Smooth muscle cell of the brain vasculature (primary cell): ENCODE measurements around the gene CUBN.
"Not testable (repeated sequence)": the region's sequence is repeated elsewhere in the genome, so short reads cannot be mapped to it uniquely, and the experiment has no call there.

ENCODE experiments used
- DNase-seq: peaks from one replicate; pipeline ENCODE4 v3.0.0-alpha.2; 2012; ENCODE audit warnings: low read depth, low spot score

CUBN gene

GRCh38 chr10:17013131-17013983 is 116.3 kb downstream of the CUBN start:
- DNase-seq: not testable (repeated sequence)

- not testable (repeated sequence) for DNase-seq
Measured at GRCh38 chr10:17012731-17013130, 116.9 kb downstream of the CUBN start.

GRCh38 chr10:17010363-17011145 is 119.1 kb downstream of the CUBN start:
- no peak for DNase-seq

- DNase-seq: no peak
Measured at GRCh38 chr10:17009212-17009700, 120.4 kb downstream of the CUBN start.

GRCh38 chr10:17007418-17007770 is 122.2 kb downstream of the CUBN start:
- DNase-seq: no peak

- no peak for DNase-seq
Measured at GRCh38 chr10:17006631-17007417, 122.8 kb downstream of the CUBN start.

- no peak for DNase-seq
Measured at GRCh38 chr10:17005621-17006566, 123.7 kb downstream of the CUBN start.

GRCh38 chr10:17004801-17005380 is 124.7 kb downstream of the CUBN start:
- DNase-seq: no peak

GRCh38 chr10:17003651-17004286 is 125.8 kb downstream of the CUBN start:
- no peak for DNase-seq

GRCh38 chr10:17003151-17003550 is 126.5 kb downstream of the CUBN start:
- no peak for DNase-seq

GRCh38 chr10:17001961-17002749 is 127.5 kb downstream of the CUBN start:
- peak; percentile 80 for DNase-seq

GRCh38 chr10:17001297-17001744 is 128.3 kb downstream of the CUBN start:
- no peak for DNase-seq

- peak; percentile 81 for DNase-seq
Measured at GRCh38 chr10:16999665-17000451, 129.8 kb downstream of the CUBN start.

GRCh38 chr10:16996530-16996964 is 133.1 kb downstream of the CUBN start:
- DNase-seq: no peak

- no peak for DNase-seq
Measured at GRCh38 chr10:16995867-16996529, 133.6 kb downstream of the CUBN start.

- no peak for DNase-seq
Measured at GRCh38 chr10:16993186-16993585, 136.4 kb downstream of the CUBN start.

GRCh38 chr10:16992611-16993119 is 136.9 kb downstream of the CUBN start:
- no peak for DNase-seq
